ENCODE data around the gene LARP4B. TPM values are rescaled to one million over a fixed set of nuclear protein-coding genes. Genes with fewer than 3 reads are reported as not detected.

The LARP4B gene
- total RNA-seq, 1 donor from 2014 or later: 30.8 TPM

- Histone ChIP-seq H3K27me3 (ENCODE audit: control insufficient read depth in 3 of 3, insufficient read depth in 3 of 3, low read length in 3 of 3) (peaks cover 0 to 13% (median 8%) of the 10 kb centered on the region in 3 donors), H3K4me1 (ENCODE audit: control insufficient read depth in 3 of 3, insufficient read depth in 3 of 3, low read length in 3 of 3) (no peaks in the 10 kb centered on the region), H3K36me3 (ENCODE audit: control insufficient read depth in 3 of 3, insufficient read depth in 3 of 3, low read length in 3 of 3) (no peaks in the 10 kb centered on the region)
Observed at GRCh38 chr10:958856-959255, 27.4 kb upstream of the LARP4B start.

DNA sequence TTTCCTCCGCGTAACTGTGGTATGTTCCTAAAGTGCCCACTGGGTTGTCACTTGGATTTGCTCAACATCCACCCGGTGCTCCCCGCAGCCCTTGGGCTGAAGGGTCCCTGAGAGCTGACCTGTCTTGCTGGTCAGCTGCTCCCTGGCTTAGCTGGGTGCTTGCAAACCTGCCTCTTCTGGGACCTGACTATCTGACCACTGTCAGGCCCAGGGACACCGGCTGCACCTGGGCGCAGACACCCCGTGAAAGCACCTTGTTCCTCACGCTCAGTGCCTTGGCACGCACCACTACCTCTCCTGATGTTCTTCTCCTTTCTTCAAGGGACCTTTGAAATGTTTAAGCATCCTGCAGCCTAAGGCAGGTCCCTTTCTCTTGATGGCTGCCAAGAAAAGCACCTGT lies 26.6 kb upstream of the LARP4B start:
- H3K27me3 ChIP-seq (ENCODE audit: control insufficient read depth in 3 of 3, insufficient read depth in 3 of 3, low read length in 3 of 3): peaks cover 0 to 13% (median 11%) of the 10 kb centered on the region in 3 donors

More at GRCh38 chr10:958856-959255, 27.4 kb upstream of the LARP4B start:
- Histone ChIP-seq H3K9me3 (ENCODE audit: control insufficient read depth in 3 of 3, low read length in 3 of 3) (no peaks in the 10 kb centered on the region), H3K27ac (ENCODE audit: low read depth, low read length) (no peak overlapping the region), H3K9ac (ENCODE audit: low read depth in 1 of 3, low read length in 3 of 3) (no peak overlapping the region), H3K4me3 (ENCODE audit: low read length in 3 of 3) (no peak overlapping the region)

DNA sequence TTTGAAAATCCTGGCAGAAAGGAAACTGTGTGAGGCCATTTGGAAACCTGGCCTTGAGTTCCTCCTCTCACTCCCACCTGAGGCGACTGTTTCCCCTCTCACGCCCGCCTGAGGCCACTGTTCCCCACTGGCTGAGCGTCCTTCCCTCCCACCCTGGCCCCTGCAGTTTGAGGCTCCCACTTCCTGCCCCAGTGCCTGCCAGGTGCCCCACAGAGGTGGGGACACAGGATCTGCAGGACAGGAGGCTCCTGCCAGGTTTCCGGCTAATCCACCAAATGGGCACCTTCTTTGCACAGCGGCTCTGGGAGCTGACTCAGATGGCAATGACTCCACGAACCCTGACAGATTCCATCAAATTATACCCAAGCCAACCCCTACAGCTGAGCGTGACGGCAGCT lies 24.3 kb upstream of the LARP4B start:
- H3K4me1 ChIP-seq (ENCODE audit: control insufficient read depth in 3 of 3, insufficient read depth in 3 of 3, low read length in 3 of 3): no peaks in the 10 kb centered on the region
- H3K36me3 ChIP-seq (ENCODE audit: control insufficient read depth in 3 of 3, insufficient read depth in 3 of 3, low read length in 3 of 3): no peaks in the 10 kb centered on the region
- H3K4me3 ChIP-seq (ENCODE audit: low read length in 3 of 3): no peak overlapping the region
- H3K27me3 ChIP-seq (ENCODE audit: control insufficient read depth in 3 of 3, insufficient read depth in 3 of 3, low read length in 3 of 3): peaks cover 0 to 13% (median 11%) of the 10 kb centered on the region in 3 donors
- no peaks in the 10 kb centered on the region for H3K9me3 ChIP-seq (ENCODE audit: control insufficient read depth in 3 of 3, low read length in 3 of 3)
- no peak overlapping the region for H3K9ac ChIP-seq (ENCODE audit: low read depth in 1 of 3, low read length in 3 of 3)
- no peak overlapping the region for H3K27ac ChIP-seq (ENCODE audit: low read depth, low read length)

More for the DNA sequence above, 26.6 kb upstream of the LARP4B start:
- Histone ChIP-seq H3K9me3 (ENCODE audit: control insufficient read depth in 3 of 3, low read length in 3 of 3) (no peaks in the 10 kb centered on the region), H3K27ac (ENCODE audit: low read depth, low read length) (no peak overlapping the region), H3K4me3 (ENCODE audit: low read length in 3 of 3) (no peak overlapping the region), H3K4me1 (ENCODE audit: control insufficient read depth in 3 of 3, insufficient read depth in 3 of 3, low read length in 3 of 3) (no peaks in the 10 kb centered on the region), H3K9ac (ENCODE audit: low read depth in 1 of 3, low read length in 3 of 3) (no peak overlapping the region), H3K36me3 (ENCODE audit: control insufficient read depth in 3 of 3, insufficient read depth in 3 of 3, low read length in 3 of 3) (no peaks in the 10 kb centered on the region)

- Histone ChIP-seq H3K27ac (ENCODE audit: low read depth, low read length) (no peak overlapping the region), H3K4me1 (ENCODE audit: control insufficient read depth in 3 of 3, insufficient read depth in 3 of 3, low read length in 3 of 3) (no peaks in the 10 kb centered on the region), H3K9ac (ENCODE audit: low read depth in 1 of 3, low read length in 3 of 3) (no peak overlapping the region), H3K9me3 (ENCODE audit: control insufficient read depth in 3 of 3, low read length in 3 of 3) (no peaks in the 10 kb centered on the region), H3K4me3 (ENCODE audit: low read length in 3 of 3) (no peak overlapping the region), H3K36me3 (ENCODE audit: control insufficient read depth in 3 of 3, insufficient read depth in 3 of 3, low read length in 3 of 3) (no peaks in the 10 kb centered on the region), H3K27me3 (ENCODE audit: control insufficient read depth in 3 of 3, insufficient read depth in 3 of 3, low read length in 3 of 3) (peaks cover 0 to 13% (median 11%) of the 10 kb centered on the region in 3 donors)
Observed at GRCh38 chr10:955127-955819, 23.8 kb upstream of the LARP4B start.

- Histone ChIP-seq H3K9me3 (ENCODE audit: control insufficient read depth in 3 of 3, low read length in 3 of 3) (no peaks in the 10 kb centered on the region), H3K36me3 (ENCODE audit: control insufficient read depth in 3 of 3, insufficient read depth in 3 of 3, low read length in 3 of 3) (no peaks in the 10 kb centered on the region), H3K9ac (ENCODE audit: low read depth in 1 of 3, low read length in 3 of 3) (no peak overlapping the region), H3K27ac (ENCODE audit: low read depth, low read length) (no peak overlapping the region), H3K4me3 (ENCODE audit: low read length in 3 of 3) (no peak overlapping the region), H3K4me1 (ENCODE audit: control insufficient read depth in 3 of 3, insufficient read depth in 3 of 3, low read length in 3 of 3) (no peaks in the 10 kb centered on the region), H3K27me3 (ENCODE audit: control insufficient read depth in 3 of 3, insufficient read depth in 3 of 3, low read length in 3 of 3) (peaks cover 0 to 13% (median 11%) of the 10 kb centered on the region in 3 donors)
Observed at GRCh38 chr10:954396-954795, 22.9 kb upstream of the LARP4B start.

- H3K27me3 ChIP-seq (ENCODE audit: control insufficient read depth in 3 of 3, insufficient read depth in 3 of 3, low read length in 3 of 3): peaks cover 0 to 11% (median 9%) of the 10 kb centered on the region in 3 donors
- H3K4me1 ChIP-seq (ENCODE audit: control insufficient read depth in 3 of 3, insufficient read depth in 3 of 3, low read length in 3 of 3): no peaks in the 10 kb centered on the region
- H3K36me3 ChIP-seq (ENCODE audit: control insufficient read depth in 3 of 3, insufficient read depth in 3 of 3, low read length in 3 of 3): no peaks in the 10 kb centered on the region
- no peaks in the 10 kb centered on the region for H3K9me3 ChIP-seq (ENCODE audit: control insufficient read depth in 3 of 3, low read length in 3 of 3)
- H3K27ac ChIP-seq (ENCODE audit: low read depth, low read length): no peak overlapping the region
- no peak overlapping the region for H3K4me3 ChIP-seq (ENCODE audit: low read length in 3 of 3)
- H3K9ac ChIP-seq (ENCODE audit: low read depth in 1 of 3, low read length in 3 of 3): no peak overlapping the region
Observed at GRCh38 chr10:953836-954235, 22.3 kb upstream of the LARP4B start.

DNA sequence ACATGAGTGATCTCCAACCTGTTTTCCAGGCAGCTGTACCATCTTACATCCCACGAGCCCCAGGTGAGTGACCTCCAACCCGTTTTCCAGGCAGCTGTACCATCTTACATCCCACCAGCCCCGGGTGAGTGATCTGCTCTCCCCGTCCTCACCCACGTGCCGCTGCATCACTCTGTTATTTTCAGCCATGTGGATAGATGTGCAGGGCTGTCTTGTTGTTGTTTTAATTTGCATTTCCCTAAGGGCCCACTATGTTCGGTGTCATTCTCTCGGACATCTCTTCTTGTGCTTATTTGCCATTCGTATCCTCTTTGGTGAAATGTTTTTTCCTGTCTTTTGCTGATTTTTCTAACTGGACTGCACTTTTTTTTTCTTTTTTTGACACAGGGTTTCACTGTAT lies 17.9 kb upstream of the LARP4B start:
- Histone ChIP-seq H3K9me3 (ENCODE audit: control insufficient read depth in 3 of 3, low read length in 3 of 3) (no peaks in the 10 kb centered on the region), H3K4me1 (ENCODE audit: control insufficient read depth in 3 of 3, insufficient read depth in 3 of 3, low read length in 3 of 3) (peaks cover 0 to 1% (median 0%) of the 10 kb centered on the region in 3 donors), H3K27ac (ENCODE audit: low read depth, low read length) (no peak overlapping the region), H3K4me3 (ENCODE audit: low read length in 3 of 3) (no peak overlapping the region), H3K27me3 (ENCODE audit: control insufficient read depth in 3 of 3, insufficient read depth in 3 of 3, low read length in 3 of 3) (peaks cover 0 to 8% (median 0%) of the 10 kb centered on the region in 3 donors), H3K9ac (ENCODE audit: low read depth in 1 of 3, low read length in 3 of 3) (no peak overlapping the region), H3K36me3 (ENCODE audit: control insufficient read depth in 3 of 3, insufficient read depth in 3 of 3, low read length in 3 of 3) (no peaks in the 10 kb centered on the region)

GRCh38 chr10:948347-948746 lies 16.8 kb upstream of the LARP4B start:
- Histone ChIP-seq H3K27ac (ENCODE audit: low read depth, low read length) (no peak overlapping the region), H3K36me3 (ENCODE audit: control insufficient read depth in 3 of 3, insufficient read depth in 3 of 3, low read length in 3 of 3) (no peaks in the 10 kb centered on the region), H3K9ac (ENCODE audit: low read depth in 1 of 3, low read length in 3 of 3) (no peak overlapping the region), H3K4me1 (ENCODE audit: control insufficient read depth in 3 of 3, insufficient read depth in 3 of 3, low read length in 3 of 3) (peaks cover 0 to 4% (median 2%) of the 10 kb centered on the region in 3 donors), H3K27me3 (ENCODE audit: control insufficient read depth in 3 of 3, insufficient read depth in 3 of 3, low read length in 3 of 3) (no peaks in the 10 kb centered on the region), H3K9me3 (ENCODE audit: control insufficient read depth in 3 of 3, low read length in 3 of 3) (no peaks in the 10 kb centered on the region), H3K4me3 (ENCODE audit: low read length in 3 of 3) (no peak overlapping the region)

DNA sequence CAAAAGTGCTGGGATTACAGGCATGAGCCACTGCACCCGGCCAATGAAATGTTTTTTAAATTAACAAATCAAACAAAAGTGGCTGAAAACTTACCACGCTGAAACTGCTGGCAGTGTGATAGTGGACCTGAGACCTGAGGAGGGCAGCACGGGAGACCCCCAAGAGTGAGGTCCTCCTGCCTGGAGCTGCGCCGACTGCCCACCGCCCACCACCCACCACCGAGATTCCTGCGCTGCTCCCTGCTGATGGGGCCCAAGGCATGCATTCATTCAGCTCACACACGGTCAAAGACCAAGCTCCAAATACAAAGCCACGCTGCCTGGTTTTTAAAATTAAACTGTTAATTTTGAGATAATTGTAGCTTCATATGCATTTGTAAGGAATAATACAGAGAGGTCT lies 16.4 kb upstream of the LARP4B start:
- no peaks in the 10 kb centered on the region for H3K36me3 ChIP-seq (ENCODE audit: control insufficient read depth in 3 of 3, insufficient read depth in 3 of 3, low read length in 3 of 3)
- no peak overlapping the region for H3K9ac ChIP-seq (ENCODE audit: low read depth in 1 of 3, low read length in 3 of 3)
- H3K4me3 ChIP-seq (ENCODE audit: low read length in 3 of 3): no peak overlapping the region
- no peaks in the 10 kb centered on the region for H3K27me3 ChIP-seq (ENCODE audit: control insufficient read depth in 3 of 3, insufficient read depth in 3 of 3, low read length in 3 of 3)
- H3K9me3 ChIP-seq (ENCODE audit: control insufficient read depth in 3 of 3, low read length in 3 of 3): no peaks in the 10 kb centered on the region
- no peak overlapping the region for H3K27ac ChIP-seq (ENCODE audit: low read depth, low read length)
- H3K4me1 ChIP-seq (ENCODE audit: control insufficient read depth in 3 of 3, insufficient read depth in 3 of 3, low read length in 3 of 3): peaks cover 0 to 4% (median 2%) of the 10 kb centered on the region in 3 donors

GRCh38 chr10:947051-947450 lies 15.5 kb upstream of the LARP4B start:
- Histone ChIP-seq H3K9ac (ENCODE audit: low read depth in 1 of 3, low read length in 3 of 3) (no peak overlapping the region), H3K4me1 (ENCODE audit: control insufficient read depth in 3 of 3, insufficient read depth in 3 of 3, low read length in 3 of 3) (peaks cover 0 to 4% (median 2%) of the 10 kb centered on the region in 3 donors), H3K36me3 (ENCODE audit: control insufficient read depth in 3 of 3, insufficient read depth in 3 of 3, low read length in 3 of 3) (no peaks in the 10 kb centered on the region)

More at GRCh38 chr10:947051-947450, 15.5 kb upstream of the LARP4B start:
- Histone ChIP-seq H3K27ac (ENCODE audit: low read depth, low read length) (no peak overlapping the region), H3K9me3 (ENCODE audit: control insufficient read depth in 3 of 3, low read length in 3 of 3) (no peaks in the 10 kb centered on the region), H3K4me3 (ENCODE audit: low read length in 3 of 3) (no peak overlapping the region), H3K27me3 (ENCODE audit: control insufficient read depth in 3 of 3, insufficient read depth in 3 of 3, low read length in 3 of 3) (no peaks in the 10 kb centered on the region)

All from skeletal muscle tissue (tissue), 4 donors.